Mesendoderm (in vitro differentiated cells): Measurements from ENCODE around the gene CYCS.

Experiments used
- DNase-seq: peaks from one replicate; pipeline ENCODE4 v3.0.0; 2013
- H2AK5ac ChIP-seq: 2 replicates; pipeline ENCODE4 v1.6.1; 2013; ENCODE audit warnings: low read length, inconsistent platforms
- H2BK120ac ChIP-seq: 2 replicates; pipeline ENCODE4 v1.6.1; 2013; ENCODE audit warnings: low read depth, mild to moderate bottlenecking, low read length, moderate library complexity, mixed read lengths
- H2BK15ac ChIP-seq: replicated peaks from 2 replicates; pipeline ENCODE4 v1.6.1; 2013; ENCODE audit warnings: low read depth, mild to moderate bottlenecking, moderate library complexity
- H2BK5ac ChIP-seq: 2 replicates; pipeline ENCODE4 v1.6.1; 2013; ENCODE audit warnings: low read length, inconsistent platforms
- H3K18ac ChIP-seq: 2 replicates; pipeline ENCODE4 v1.6.1; 2013; ENCODE audit warnings: mild to moderate bottlenecking, low read length, mixed read lengths
- H3K23ac ChIP-seq: one replicate; pipeline ENCODE4 v1.6.1; 2013; ENCODE audit warnings: low read length
- H3K27ac ChIP-seq: 2 replicates; pipeline ENCODE4 v1.5.1; 2013; ENCODE audit warnings: low read depth, mild to moderate bottlenecking, inconsistent platforms, low read length, moderate library complexity
- H3K27me3 ChIP-seq: 2 replicates; pipeline ENCODE4 v1.6.1; 2013; ENCODE audit warnings: low read length, control low read depth, mild to moderate bottlenecking, inconsistent platforms; ENCODE audit not compliant: insufficient read depth, poor library complexity
- H3K36me3 ChIP-seq: 2 replicates; pipeline ENCODE4 v1.6.1; 2013; ENCODE audit warnings: low read length, inconsistent platforms; ENCODE audit not compliant: control insufficient read depth, insufficient read depth
- H3K4ac ChIP-seq: one replicate; pipeline ENCODE4 v1.6.1; 2013; ENCODE audit warnings: low read depth, mild to moderate bottlenecking, low read length, moderate library complexity
- H3K4me1 ChIP-seq: 2 replicates; pipeline ENCODE4 v1.6.1; 2013; ENCODE audit warnings: low read depth, low read length, inconsistent platforms; ENCODE audit not compliant: control insufficient read depth
- H3K4me2 ChIP-seq: 2 replicates; pipeline ENCODE4 v1.6.1; 2013; ENCODE audit warnings: low read length
- H3K4me3 ChIP-seq: 2 replicates; pipeline ENCODE4 v1.5.1; 2013; ENCODE audit warnings: mild to moderate bottlenecking, low read length
- H3K56ac ChIP-seq: one replicate; pipeline ENCODE4 v1.6.1; 2013; ENCODE audit warnings: low read length
- H3K79me1 ChIP-seq: 2 replicates; pipeline ENCODE4 v1.6.1; 2013; ENCODE audit warnings: low read length, inconsistent platforms
- H3K79me2 ChIP-seq: 2 replicates; pipeline ENCODE4 v1.6.1; 2013; ENCODE audit warnings: mild to moderate bottlenecking, low read length; ENCODE audit not compliant: control insufficient read depth, insufficient read depth
- H3K9ac ChIP-seq: 2 replicates; pipeline ENCODE4 v1.6.1; 2013; ENCODE audit warnings: low read length, inconsistent platforms
- H4K5ac ChIP-seq: one replicate; pipeline ENCODE4 v1.6.1; 2013; ENCODE audit warnings: low read length
- H4K8ac ChIP-seq: one replicate; pipeline ENCODE4 v1.6.1; 2013; ENCODE audit warnings: low read depth, mild to moderate bottlenecking, control low read depth, low read length, moderate library complexity
- WGBS: extraction: QIAGEN DNeasy Blood & Tissue Kit; methylation state at CpG from one replicate; pipeline ENCODE4 v1.1.7; 2013; ENCODE audit warnings: low lambda C conversion rate, missing lambda C conversion rate; ENCODE audit not compliant: insufficient coverage; ENCODE audit errors: extremely low coverage; 5-methylcytosine and 5-hydroxymethylcytosine counted together

The CYCS gene

DNA sequence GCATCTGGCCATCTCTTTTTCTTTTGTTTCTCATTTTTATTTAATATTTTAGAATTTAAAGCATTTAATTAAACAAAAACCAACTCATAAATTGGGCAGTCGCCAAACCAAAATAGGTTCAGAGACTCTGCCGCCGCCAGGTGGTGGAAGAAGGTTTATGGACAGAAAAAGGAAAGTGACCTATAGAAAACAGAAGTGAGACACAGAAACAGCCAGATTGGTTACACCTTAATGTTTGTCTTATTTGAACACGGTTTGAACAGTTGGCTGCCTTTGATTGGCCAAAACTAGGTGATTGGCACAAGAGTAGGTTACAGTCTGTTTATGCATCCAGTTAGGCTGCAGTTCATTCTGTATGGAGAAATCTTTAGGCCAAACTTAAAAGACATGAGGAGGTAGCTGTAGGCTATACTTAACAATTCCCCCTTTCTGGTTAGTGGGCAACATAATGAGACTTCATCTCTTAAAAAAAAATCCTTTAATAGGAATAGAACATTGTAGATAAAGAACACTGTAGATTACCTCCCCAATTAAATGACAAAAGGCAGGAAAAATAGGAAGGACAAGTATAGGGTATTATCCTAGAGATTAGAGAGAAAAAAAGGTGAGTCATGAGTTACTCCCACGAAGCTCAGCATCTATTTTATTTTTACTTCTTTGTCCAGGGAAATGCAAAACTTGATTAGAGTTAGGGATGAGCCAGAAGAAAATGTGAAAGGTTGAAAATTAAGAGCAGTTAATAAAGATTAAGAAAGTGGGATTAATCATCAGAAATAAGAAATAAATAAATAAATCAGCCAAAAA is 23.9 kb upstream of the CYCS start:
- no CpG with 5 or more reads among the region's 5 CpGs for WGBS
- Histone ChIP-seq H4K5ac (no peak overlapping the region), H3K79me2 (no peaks in the 10 kb centered on the region), H3K4me2 (no peak overlapping the region), H3K9ac (no peak overlapping the region), H2AK5ac (no peak overlapping the region), H4K8ac (no peak overlapping the region), H3K4me1 (no peaks in the 10 kb centered on the region), H3K27me3 (no peaks in the 10 kb centered on the region), H3K79me1 (no peaks in the 10 kb centered on the region), H3K4me3 (no peak overlapping the region), H3K18ac (no peak overlapping the region), H2BK120ac (no peak overlapping the region), H3K4ac (no peak overlapping the region), H2BK5ac (no peak overlapping the region), H3K27ac (no peak overlapping the region), H3K23ac (no peak overlapping the region), H3K56ac (no peak overlapping the region), H3K36me3 (no peaks in the 10 kb centered on the region), H2BK15ac (no peak overlapping the region)
- peak; percentile 6 for DNase-seq

DNA sequence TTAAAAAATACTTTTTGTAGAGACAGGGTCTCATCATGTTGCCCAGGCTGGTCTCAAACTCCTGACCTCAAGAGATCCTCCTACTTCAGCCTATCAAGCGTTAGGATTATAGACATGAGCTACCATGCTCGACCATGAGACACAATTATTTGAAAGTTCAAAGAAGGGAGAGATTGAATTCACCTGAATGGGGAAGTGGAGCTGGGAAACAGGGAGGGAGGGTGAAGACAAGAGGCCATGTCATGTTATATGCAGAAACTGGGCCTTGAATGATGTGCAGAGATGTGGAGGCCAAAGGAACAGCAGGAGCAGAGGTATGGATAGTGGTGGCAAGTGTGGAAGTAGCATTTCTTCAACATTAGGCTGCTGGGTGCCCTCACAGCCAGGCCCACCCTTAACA is 18.7 kb upstream of the CYCS start:
- Histone ChIP-seq H2BK120ac (no peak overlapping the region), H3K4ac (no peak overlapping the region), H4K5ac (no peak overlapping the region), H3K79me2 (no peaks in the 10 kb centered on the region), H3K18ac (no peak overlapping the region), H2AK5ac (no peak overlapping the region), H3K27me3 (no peaks in the 10 kb centered on the region), H3K36me3 (no peaks in the 10 kb centered on the region), H3K9ac (no peak overlapping the region), H2BK15ac (no peak overlapping the region), H4K8ac (no peak overlapping the region), H3K56ac (no peak overlapping the region), H3K23ac (no peak overlapping the region), H2BK5ac (no peak overlapping the region), H3K79me1 (no peaks in the 10 kb centered on the region), H3K4me3 (no peak overlapping the region), H3K27ac (no peak overlapping the region), H3K4me1 (no peaks in the 10 kb centered on the region), H3K4me2 (no peak overlapping the region)
- WGBS, result no CpG with 5 or more reads among the region's 2 CpGs
- DNase-seq, result no peak

DNA sequence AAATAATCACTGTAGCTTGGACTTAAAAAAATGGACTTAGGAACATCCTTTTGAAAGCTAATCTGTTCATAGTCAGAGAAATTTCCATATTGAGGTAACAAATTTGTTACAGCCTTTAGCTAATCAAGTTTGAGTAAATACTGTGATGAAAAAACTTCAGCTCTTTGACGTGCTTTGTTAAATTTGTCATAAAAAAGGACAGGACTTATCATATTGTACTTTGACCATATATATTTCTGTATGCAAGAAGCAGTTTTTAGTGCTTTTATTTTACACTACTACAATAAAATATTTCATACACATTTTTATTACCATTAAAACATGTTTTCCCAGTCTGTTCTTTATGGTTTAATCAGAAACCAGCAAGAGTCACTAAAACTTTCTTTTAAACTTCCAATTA is 14.5 kb upstream of the CYCS start:
- no peaks in the 10 kb centered on the region for H3K36me3 ChIP-seq
- no peak overlapping the region for H3K27ac ChIP-seq
- H3K4me3 ChIP-seq, result no peak overlapping the region
- no peak overlapping the region for H4K5ac ChIP-seq
- no peak overlapping the region for H3K23ac ChIP-seq
- no peak overlapping the region for H2BK120ac ChIP-seq
- no peak overlapping the region for H4K8ac ChIP-seq
- H3K79me2 ChIP-seq, result no peaks in the 10 kb centered on the region
- DNase-seq, result no peak
- H3K27me3 ChIP-seq, result no peaks in the 10 kb centered on the region
- H3K4ac ChIP-seq, result no peak overlapping the region
- H3K18ac ChIP-seq, result no peak overlapping the region
- H3K56ac ChIP-seq, result no peak overlapping the region
- WGBS, result no CpG with 5 or more reads among the region's 1 CpG
- no peak overlapping the region for H2BK15ac ChIP-seq
- H3K9ac ChIP-seq, result no peak overlapping the region
- no peaks in the 10 kb centered on the region for H3K79me1 ChIP-seq
- H2AK5ac ChIP-seq, result no peak overlapping the region
- H3K4me2 ChIP-seq, result no peak overlapping the region
- H3K4me1 ChIP-seq, result no peaks in the 10 kb centered on the region
- H2BK5ac ChIP-seq, result no peak overlapping the region

DNA sequence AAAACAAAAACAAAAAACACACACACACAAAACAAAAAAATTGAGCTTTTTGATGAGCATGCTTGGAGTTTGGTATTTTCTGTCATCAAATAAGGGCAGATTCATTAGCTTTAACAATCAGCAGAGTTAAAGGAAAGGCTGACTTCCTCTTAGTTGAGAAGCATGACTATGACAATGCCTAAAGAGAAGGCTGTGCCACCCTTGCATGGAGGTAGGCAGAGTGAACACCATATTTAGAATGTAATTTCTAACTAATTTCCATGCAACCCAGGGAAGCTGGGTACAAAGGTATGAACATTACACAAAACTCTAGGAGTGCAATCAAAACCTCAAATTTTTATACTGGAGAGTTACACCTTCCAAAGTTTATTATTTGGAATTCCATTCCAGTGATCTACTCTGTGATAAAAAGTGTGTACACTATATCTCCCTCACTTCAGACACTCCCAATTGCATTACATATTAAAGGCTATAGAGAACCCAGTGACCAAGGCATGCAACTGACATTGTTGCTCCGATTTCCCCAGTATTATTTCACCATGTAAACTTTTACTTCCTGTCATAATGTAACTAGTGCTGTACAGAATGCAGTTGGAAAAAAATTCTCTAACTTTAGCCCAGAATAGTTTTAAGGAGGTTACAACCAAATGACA is 9.4 kb upstream of the CYCS start:
- H2BK120ac ChIP-seq, result no peak overlapping the region
- DNase-seq, result no peak
- no CpG with 5 or more reads among the region's 1 CpG for WGBS
- H3K79me1 ChIP-seq, result no peaks in the 10 kb centered on the region
- H3K4me2 ChIP-seq, result no peak overlapping the region
- H4K8ac ChIP-seq, result no peak overlapping the region
- no peak overlapping the region for H3K4me3 ChIP-seq
- H3K56ac ChIP-seq, result no peak overlapping the region
- no peak overlapping the region for H2BK15ac ChIP-seq
- no peak overlapping the region for H3K18ac ChIP-seq
- H4K5ac ChIP-seq, result no peak overlapping the region
- H2BK5ac ChIP-seq, result no peak overlapping the region
- no peaks in the 10 kb centered on the region for H3K4me1 ChIP-seq
- H3K27ac ChIP-seq, result no peak overlapping the region
- no peaks in the 10 kb centered on the region for H3K36me3 ChIP-seq
- no peaks in the 10 kb centered on the region for H3K27me3 ChIP-seq
- H3K4ac ChIP-seq, result no peak overlapping the region
- no peak overlapping the region for H3K23ac ChIP-seq
- H3K79me2 ChIP-seq, result no peaks in the 10 kb centered on the region
- no peak overlapping the region for H2AK5ac ChIP-seq
- H3K9ac ChIP-seq, result no peak overlapping the region

DNA sequence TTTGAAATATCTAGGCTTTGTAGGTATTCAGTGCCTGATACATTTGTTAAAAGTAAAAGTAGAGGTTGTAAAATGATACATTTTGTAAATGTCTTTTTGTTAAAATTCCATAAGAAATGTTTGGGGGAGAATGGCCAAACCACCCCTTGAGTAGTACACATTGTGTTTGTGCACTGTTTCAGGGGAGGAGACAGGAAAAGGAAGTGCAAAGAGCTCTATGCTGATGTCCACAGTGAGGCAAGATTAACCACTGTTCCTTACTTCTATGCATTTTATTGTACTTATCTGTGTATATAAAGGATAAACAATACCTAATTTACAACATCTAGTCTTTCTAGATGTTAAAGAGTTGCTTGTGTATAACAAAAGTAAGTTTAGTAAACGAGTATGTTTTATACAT is 7.4 kb upstream of the CYCS start:
- Histone ChIP-seq H2BK120ac (no peak overlapping the region), H3K18ac (no peak overlapping the region), H3K27ac (no peak overlapping the region), H4K8ac (no peak overlapping the region), H2BK15ac (no peak overlapping the region), H3K4ac (no peak overlapping the region), H3K9ac (no peak overlapping the region), H2AK5ac (no peak overlapping the region), H4K5ac (no peak overlapping the region), H3K4me3 (no peak overlapping the region), H3K79me2 (no peaks in the 10 kb centered on the region), H3K4me2 (no peak overlapping the region), H3K4me1 (no peaks in the 10 kb centered on the region), H3K79me1 (no peaks in the 10 kb centered on the region), H3K27me3 (no peaks in the 10 kb centered on the region), H3K56ac (no peak overlapping the region), H3K23ac (no peak overlapping the region), H2BK5ac (no peak overlapping the region), H3K36me3 (no peaks in the 10 kb centered on the region)
- WGBS, result no CpG with 5 or more reads among the region's 1 CpG
- DNase-seq, result no peak
